Fibroblast of mammary gland (primary cell): ENCODE measurements around the gene HNRNPK.
A peak's percentile ranks its signal among the peaks of the same experiment; 100 is the strongest.

Experiments
- DNase-seq: peaks from one replicate; pipeline ENCODE4 v3.0.0-alpha.2; 2010; ENCODE audit warnings: low read depth
- H3K4me3 ChIP-seq: 2 replicates; pipeline ENCODE4 v1.5.1; 2011; ENCODE audit warnings: low read depth, mild to moderate bottlenecking, low read length, moderate library complexity; ENCODE audit not compliant: control insufficient read depth
- CTCF ChIP-seq: conservative IDR thresholded peaks from 2 replicates; pipeline ENCODE4 v1.5.1; 2011; ENCODE audit warnings: low read depth, low read length, inconsistent platforms; ENCODE audit not compliant: control insufficient read depth, insufficient read depth

Gene HNRNPK

GRCh38 chr9:84001621-84002020 lies 21.6 kb upstream of the HNRNPK start:
- no peak for DNase-seq
- no peak overlapping the region for H3K4me3 ChIP-seq
- no peak for TF ChIP-seq CTCF

- H3K4me3 ChIP-seq: no peak overlapping the region
- TF ChIP-seq CTCF: no peak
- DNase-seq: no peak
Measured at GRCh38 chr9:84000186-84000585, 20.2 kb upstream of the HNRNPK start.

- H3K4me3 ChIP-seq: no peak overlapping the region
Measured at GRCh38 chr9:83999141-83999918, 19.3 kb upstream of the HNRNPK start.

GRCh38 chr9:83996126-83996525 lies 16.1 kb upstream of the HNRNPK start:
- H3K4me3 ChIP-seq: no peak overlapping the region
- DNase-seq: no peak
- no peak for TF ChIP-seq CTCF

More at GRCh38 chr9:83999141-83999918, 19.3 kb upstream of the HNRNPK start:
- no peak for TF ChIP-seq CTCF
- no peak for DNase-seq

GRCh38 chr9:83992901-83993300 lies 12.9 kb upstream of the HNRNPK start:
- H3K4me3 ChIP-seq: no peak overlapping the region
- DNase-seq: no peak
- TF ChIP-seq CTCF: no peak

- no peak overlapping the region for H3K4me3 ChIP-seq
- peak; percentile 6 for TF ChIP-seq CTCF
- peak; percentile 65 for DNase-seq
Measured at GRCh38 chr9:83992407-83992806, 12.4 kb upstream of the HNRNPK start.
